ENCODE results near the gene NPTX2.

NPTX2 gene

DNA sequence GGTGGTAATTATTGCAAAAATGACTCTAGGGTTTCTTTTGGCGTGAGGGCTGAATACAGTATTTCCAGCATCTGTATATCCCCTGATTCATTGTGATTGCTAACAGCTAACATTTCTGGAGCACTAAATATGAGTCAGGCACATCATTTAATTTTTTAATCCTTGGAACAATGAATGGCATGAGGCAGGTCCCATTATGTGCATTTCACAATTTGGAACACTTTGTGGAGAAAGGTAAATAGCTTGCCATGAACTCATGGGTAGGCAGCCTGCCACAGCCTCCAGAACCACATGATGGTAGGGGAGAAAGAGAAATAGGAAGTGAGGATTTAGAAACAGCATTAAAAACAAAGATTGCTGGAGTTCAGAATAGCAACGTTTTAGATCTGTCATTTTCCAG is 1.7 kb downstream of the NPTX2 start:
- in situ Hi-C loops (cut with MboI; ENCODE audit: low sequenced_read_pairs): no loop called here

GRCh38 chr7:98619450-98620321 is 2.6 kb downstream of the NPTX2 start:
- in situ Hi-C loops (cut with MboI; ENCODE audit: low sequenced_read_pairs): no loop called here

GRCh38 chr7:98621573-98622482 is 4.7 kb downstream of the NPTX2 start:
- in situ Hi-C loops (cut with MboI; ENCODE audit: low sequenced_read_pairs): no loop called here

DNA sequence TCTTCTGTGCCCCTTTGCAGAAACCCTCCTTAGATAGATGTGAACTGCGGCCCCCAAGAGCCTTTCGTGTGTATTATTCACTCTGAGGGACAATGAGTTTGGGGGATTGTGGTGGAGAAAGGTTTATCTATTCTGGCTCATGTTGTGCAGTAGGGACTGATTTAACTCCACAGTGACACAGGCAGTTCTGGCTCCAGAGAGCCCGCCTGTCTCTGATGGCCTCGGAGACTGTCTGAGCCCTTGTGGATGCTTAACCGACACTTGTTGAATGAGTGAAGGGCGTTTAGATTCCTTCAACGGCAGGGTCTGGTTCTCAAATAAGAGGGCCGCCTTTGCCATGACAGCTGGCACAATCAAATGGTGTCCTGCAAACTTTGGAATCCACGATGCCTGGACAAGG is 5.8 kb downstream of the NPTX2 start:
- in situ Hi-C loops (cut with MboI; ENCODE audit: low sequenced_read_pairs): no loop called here

GRCh38 chr7:98624846-98625420 is 7.8 kb downstream of the NPTX2 start:
- in situ Hi-C loops (cut with MboI; ENCODE audit: low sequenced_read_pairs): no loop called here

- in situ Hi-C loops (cut with MboI; ENCODE audit: low sequenced_read_pairs): no loop called here
These were observed 9.7 kb downstream of the NPTX2 start for GRCh38 chr7:98626460-98627412.

GRCh38 chr7:98627413-98627790 is 10.3 kb downstream of the NPTX2 start:
- in situ Hi-C loops (cut with MboI; ENCODE audit: low sequenced_read_pairs): no loop called here

DNA sequence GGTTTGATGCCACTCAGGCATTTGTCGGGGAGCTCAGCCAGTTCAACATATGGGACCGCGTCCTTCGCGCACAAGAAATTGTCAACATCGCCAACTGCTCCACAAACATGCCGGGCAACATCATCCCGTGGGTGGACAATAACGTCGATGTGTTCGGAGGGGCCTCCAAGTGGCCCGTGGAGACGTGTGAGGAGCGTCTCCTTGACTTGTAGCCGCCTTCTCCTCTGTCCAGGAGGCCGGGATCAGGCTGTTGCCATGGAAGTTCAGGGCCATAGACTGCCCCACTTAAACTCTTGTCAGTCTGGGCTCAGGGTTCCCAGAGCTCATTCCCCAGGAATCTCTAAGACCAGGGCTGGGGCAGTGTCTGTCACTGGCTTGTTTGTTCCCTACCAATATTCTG is 11.3 kb downstream of the NPTX2 start:
- in situ Hi-C loops (cut with MboI; ENCODE audit: low sequenced_read_pairs): no loop called here

DNA sequence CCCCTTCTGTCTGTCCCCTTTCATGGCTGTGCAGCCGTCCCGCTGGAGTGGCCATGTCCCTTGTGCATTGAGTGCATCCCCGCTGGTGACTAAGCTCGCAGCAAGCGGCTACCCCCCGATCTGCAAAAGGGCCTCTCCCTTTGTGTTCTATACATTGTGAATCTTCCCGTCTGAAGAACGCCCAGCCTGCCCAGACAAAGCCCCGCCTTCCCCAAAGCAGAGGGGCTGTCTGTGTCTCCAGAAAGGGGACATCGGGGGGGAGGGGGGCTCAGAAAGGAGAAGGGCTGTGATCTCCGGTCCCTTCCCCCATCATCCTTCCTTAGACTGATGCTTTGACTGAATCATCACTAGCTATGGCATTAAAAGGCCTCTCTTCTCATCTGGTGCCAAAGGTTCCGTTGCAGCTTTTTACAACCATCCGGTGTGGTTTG is 11.9 kb downstream of the NPTX2 start:
- in situ Hi-C loops (cut with MboI; ENCODE audit: low sequenced_read_pairs): no loop called here

- in situ Hi-C loops (cut with MboI; ENCODE audit: low sequenced_read_pairs): no loop called here
These were observed 13.1 kb downstream of the NPTX2 start for GRCh38 chr7:98630149-98630548.

DNA sequence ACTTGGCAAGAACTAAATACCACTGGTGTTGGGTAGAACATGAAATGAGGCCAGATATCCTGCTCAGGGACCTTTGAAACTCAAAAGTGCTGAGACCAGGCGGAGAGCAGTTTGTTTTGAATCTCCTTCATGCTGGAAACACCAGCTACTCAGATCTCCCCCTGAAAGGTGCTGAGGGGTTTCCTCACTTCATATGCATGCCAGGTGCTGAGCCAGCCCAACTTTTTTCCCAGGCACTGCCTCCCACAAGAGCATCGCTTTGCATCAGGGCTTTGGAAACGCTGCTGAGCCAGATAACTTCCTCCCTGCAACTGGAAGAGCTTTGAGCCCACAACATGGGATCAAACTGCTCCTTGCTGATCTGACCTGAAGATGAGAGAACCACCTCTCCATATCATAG is 13.7 kb downstream of the NPTX2 start:
- in situ Hi-C loops (cut with MboI; ENCODE audit: low sequenced_read_pairs): no loop called here

DNA sequence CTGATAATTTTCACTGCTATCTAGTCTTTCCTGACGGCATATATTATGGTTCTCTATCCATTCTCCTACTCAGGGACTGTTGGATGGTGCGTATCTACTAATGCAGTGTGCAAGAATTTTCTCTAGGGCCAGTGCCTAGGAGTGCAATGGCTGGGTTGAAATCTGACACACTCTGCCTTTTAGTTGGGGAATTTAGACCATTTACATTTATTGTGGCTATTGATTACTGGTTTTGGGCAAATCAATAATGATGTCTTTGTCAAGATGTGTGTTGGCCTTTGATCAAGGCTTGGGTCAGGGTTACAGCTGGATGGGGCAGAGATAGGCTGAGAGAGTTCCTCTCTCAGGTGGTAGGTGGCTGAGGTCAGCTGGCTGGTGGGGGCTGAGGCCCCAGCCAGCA is 21.8 kb downstream of the NPTX2 start:
- in situ Hi-C loops (cut with MboI; ENCODE audit: low sequenced_read_pairs): no loop called here

GRCh38 chr7:98640375-98640774 is 23.3 kb downstream of the NPTX2 start:
- in situ Hi-C loops (cut with MboI; ENCODE audit: low sequenced_read_pairs): no loop called here

DNA sequence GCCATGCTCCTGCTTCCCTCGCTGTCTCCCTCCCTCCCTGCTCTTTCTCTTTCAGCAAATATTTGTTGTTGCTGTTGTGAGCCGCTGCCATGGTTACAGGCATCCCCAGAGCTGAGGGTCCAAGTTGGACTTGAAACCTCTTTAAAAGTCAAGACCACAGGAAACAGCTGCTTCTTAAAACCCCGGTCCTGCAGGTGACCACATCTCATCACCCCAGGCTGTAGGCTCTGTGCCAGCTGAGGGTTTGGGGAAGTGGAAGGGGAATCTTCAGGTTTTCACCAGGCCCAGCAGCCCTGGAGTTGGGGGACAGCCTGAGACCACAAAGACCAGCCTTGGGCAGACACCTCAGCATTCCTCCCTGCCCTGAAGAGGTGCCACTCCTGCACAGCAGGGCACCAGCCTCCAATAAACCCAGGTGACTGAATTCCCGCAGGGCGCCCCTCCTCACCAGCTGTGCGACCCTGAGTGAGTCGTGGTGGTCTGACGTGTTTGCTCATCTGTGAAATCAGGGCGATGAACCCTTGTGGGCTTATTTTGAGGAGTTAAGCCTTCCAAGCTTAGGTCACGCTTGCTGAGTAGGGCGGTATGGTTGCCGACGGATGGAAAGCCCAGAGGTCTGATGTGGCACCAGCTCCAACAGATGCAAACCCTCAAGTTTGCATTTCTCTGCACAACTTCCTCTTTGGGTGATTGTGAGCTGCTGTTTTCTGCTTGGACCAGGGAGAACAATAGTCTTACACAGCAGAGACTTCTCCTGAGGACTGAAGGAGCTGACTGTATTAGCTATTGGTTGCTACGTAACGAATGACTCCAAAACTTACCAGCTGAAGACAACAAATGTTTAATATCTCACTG is 24.8 kb downstream of the NPTX2 start:
- in situ Hi-C loops (cut with MboI; ENCODE audit: low sequenced_read_pairs): no loop called here

DNA sequence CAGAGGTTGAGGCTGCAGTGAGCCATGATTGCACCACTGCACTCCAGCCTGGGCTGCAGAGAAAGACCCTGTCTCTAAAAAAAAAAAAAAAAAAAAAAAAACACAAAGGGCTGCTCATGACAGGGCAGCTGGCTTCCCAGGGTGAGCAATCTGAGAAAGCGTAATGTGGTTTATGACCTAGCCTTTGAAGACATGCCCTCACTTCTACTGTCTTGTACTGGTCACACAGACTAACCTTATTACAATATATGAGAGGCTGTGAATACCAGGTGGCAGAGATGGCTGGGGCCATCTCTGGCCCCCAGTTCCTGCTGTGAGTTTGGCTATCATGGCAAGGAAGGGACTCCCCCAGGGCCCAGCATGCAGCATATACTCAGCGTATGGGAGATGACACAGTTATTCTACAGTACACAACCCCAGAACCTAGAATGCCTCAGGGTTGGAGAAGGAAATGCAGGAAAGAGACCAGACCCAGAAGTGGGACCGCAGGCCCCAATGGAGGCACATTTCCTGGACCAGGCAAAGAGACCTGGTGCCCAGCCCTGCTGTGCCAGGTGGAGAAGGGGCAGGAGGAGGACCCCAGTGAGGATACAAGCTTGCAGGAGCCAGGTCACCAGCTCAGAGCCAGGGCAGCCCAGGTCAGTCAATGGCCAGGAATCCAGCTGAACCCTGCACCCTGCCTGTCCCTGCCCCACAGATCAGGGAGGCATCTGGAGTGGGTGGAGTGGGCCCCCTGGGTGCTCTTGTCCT is 26.3 kb downstream of the NPTX2 start:
- in situ Hi-C loops (cut with MboI; ENCODE audit: low sequenced_read_pairs): no loop called here

GRCh38 chr7:98646465-98646864 is 29.4 kb downstream of the NPTX2 start:
- in situ Hi-C loops (cut with MboI; ENCODE audit: low sequenced_read_pairs): no loop called here

GRCh38 chr7:98647326-98647725 is 30.2 kb downstream of the NPTX2 start:
- in situ Hi-C loops (cut with MboI; ENCODE audit: low sequenced_read_pairs): no loop called here

GRCh38 chr7:98651760-98652159 is 34.7 kb downstream of the NPTX2 start:
- in situ Hi-C loops (cut with MboI; ENCODE audit: low sequenced_read_pairs): no loop called here
